HepG2 (cell line): Measurements from ENCODE around the gene MAP1B. TPM values are rescaled to one million over a fixed set of nuclear protein-coding genes. Genes with fewer than 3 reads are reported as not detected.
A peak's percentile ranks its signal among the peaks of the same experiment; 100 is the strongest.

ENCODE experiments used
- AGO1 ChIP-seq: fragments of 200-400 bp; formaldehyde crosslinking; IDR thresholded peaks from 2 replicates; pipeline ENCODE4 v1.6.1; 2017; ENCODE audit warnings: mild to moderate bottlenecking, low read depth, low read length, moderate library complexity; ENCODE audit not compliant: poor library complexity, severe bottlenecking
- AKAP8 ChIP-seq: sonication (generic); formaldehyde crosslinking; IDR thresholded peaks from 2 replicates; pipeline ENCODE4 v1.5.1; 2020; ENCODE audit warnings: mild to moderate bottlenecking, missing genetic modification reagents
- ARNT2 ChIP-seq: sonication (generic); formaldehyde crosslinking; IDR thresholded peaks from 2 replicates; pipeline ENCODE4 v1.8.0; 2022; ENCODE audit warnings: mild to moderate bottlenecking, low read depth, missing genetic modification reagents, moderate library complexity
- CBX5 ChIP-seq: sonication (generic); formaldehyde crosslinking; IDR thresholded peaks from 2 replicates; pipeline ENCODE4 v1.4.0; 2020; ENCODE audit warnings: missing genetic modification reagents, borderline replicate concordance
- CHD2 ChIP-seq: IDR thresholded peaks from 2 replicates; pipeline ENCODE4 v1.6.1; 2011; ENCODE audit warnings: low read depth, low read length, improper control_type of control experiment
- HDAC1 ChIP-seq: sonication (generic); formaldehyde crosslinking; IDR thresholded peaks from 2 replicates; pipeline ENCODE4 v1.5.1; 2020; ENCODE audit warnings: mild to moderate bottlenecking, missing genetic modification reagents
- HDAC2 ChIP-seq: sonication (generic); formaldehyde crosslinking; IDR thresholded peaks from 2 replicates; pipeline ENCODE4 v1.4.0; 2020; ENCODE audit warnings: missing genetic modification reagents
- HOXA3 ChIP-seq: sonication (generic); formaldehyde crosslinking; IDR thresholded peaks from 2 replicates; pipeline ENCODE4 v1.5.0; 2020; ENCODE audit warnings: missing genetic modification reagents
- HOXA9 ChIP-seq: sonication (generic); formaldehyde crosslinking; IDR thresholded peaks from 2 replicates; pipeline ENCODE4 v1.8.1; 2022; ENCODE audit warnings: missing genetic modification reagents, mild to moderate bottlenecking, moderate library complexity, borderline replicate concordance
- KDM1A ChIP-seq: IDR thresholded peaks from 2 replicates; pipeline ENCODE4 v1.6.1; 2016; ENCODE audit warnings: missing compliant biosample characterization
- MAZ ChIP-seq, 2 experiments: sonication (generic) in 1 of 2; formaldehyde crosslinking in 1 of 2; IDR thresholded peaks; 2 replicates each; pipeline versions ENCODE4 v1.5.0 to v1.6.1; 2012 to 2020; ENCODE audit warnings: low read depth in 2 of 2, mild to moderate bottlenecking in 2 of 2, borderline replicate concordance in 1 of 2, improper control_type of control experiment in 1 of 2, low read length in 1 of 2, missing genetic modification reagents in 1 of 2, moderate library complexity in 1 of 2
- PAX8 ChIP-seq: sonication (generic); formaldehyde crosslinking; IDR thresholded peaks from 2 replicates; pipeline ENCODE4 v1.8.0; 2022; ENCODE audit warnings: mild to moderate bottlenecking, missing genetic modification reagents, borderline replicate concordance
- POGZ ChIP-seq: sonication (generic); formaldehyde crosslinking; IDR thresholded peaks from 2 replicates; pipeline ENCODE4 v1.4.0; 2020; ENCODE audit warnings: mild to moderate bottlenecking, missing genetic modification reagents
- SP4 ChIP-seq: sonication (generic); formaldehyde crosslinking; IDR thresholded peaks from 2 replicates; pipeline ENCODE4 v1.8.1; 2023; ENCODE audit warnings: mild to moderate bottlenecking, missing genetic modification reagents
- SPEN ChIP-seq: sonication (generic); formaldehyde crosslinking; IDR thresholded peaks from 2 replicates; pipeline ENCODE4 v1.5.1; 2020; ENCODE audit warnings: low read depth, mild to moderate bottlenecking, missing genetic modification reagents
- TBX3 ChIP-seq: fragments of 450-650 bp; IDR thresholded peaks from 2 replicates; pipeline ENCODE4 v1.6.1; 2017; ENCODE audit warnings: antibody characterized with exemption, mild to moderate bottlenecking, inconsistent platforms, borderline replicate concordance
- XBP1 ChIP-seq: sonication (generic); formaldehyde crosslinking; IDR thresholded peaks from 2 replicates; pipeline ENCODE4 v1.5.0; 2020; ENCODE audit warnings: missing genetic modification reagents
- ZNF354B ChIP-seq: sonication (generic); formaldehyde crosslinking; IDR thresholded peaks from 2 replicates; pipeline ENCODE4 v1.8.0; 2022; ENCODE audit warnings: mild to moderate bottlenecking, missing genetic modification reagents
- ZNF44 ChIP-seq: sonication (generic); formaldehyde crosslinking; IDR thresholded peaks from 2 replicates; pipeline ENCODE4 v1.5.1; 2020; ENCODE audit warnings: mild to moderate bottlenecking, missing genetic modification reagents
- ZNF772 ChIP-seq: sonication (generic); formaldehyde crosslinking; IDR thresholded peaks from 2 replicates; pipeline ENCODE4 v1.5.0; 2020; ENCODE audit warnings: mild to moderate bottlenecking, missing genetic modification reagents
- polyA plus RNA-seq, 8 experiments: library from polyadenylated mRNA; depleted of rRNA in 3 of 8; stranded (reverse) in 7 of 8; unstranded in 1 of 8; fragments of >200 nt; fragmentation: Illumina TruSeq in 4 of 8; extraction: Trizol in 4 of 8; gene quantifications; 2 replicates each; pipeline versions ENCODE4 v1.2.1 to v1.2.3, GENCODE V29; 2011 to 2016; ENCODE audit warnings: low read depth in 4 of 8, missing spikeins in 1 of 8, mixed read lengths in 1 of 8; ENCODE audit not compliant: insufficient read depth in 1 of 8
- total RNA-seq, 5 experiments: library from RNA; depleted of rRNA; stranded (reverse); fragments of >200 nt; fragmentation: Illumina TruSeq; extraction: Trizol; gene quantifications; 2 replicates each; pipeline ENCODE4 v1.2.3, GENCODE V29; 2016; ENCODE audit warnings: low read depth in 1 of 5
- TF ChIP-seq, protein P1 (sequence below): sonication (generic); formaldehyde crosslinking; IDR thresholded peaks from 2 replicates; pipeline ENCODE4 v1.4.0; 2020; ENCODE audit warnings: missing genetic modification reagents
- TF ChIP-seq, protein P2 (sequence below): sonication (generic); formaldehyde crosslinking; IDR thresholded peaks from 2 replicates; pipeline ENCODE4 v1.4.0; 2020; ENCODE audit warnings: missing genetic modification reagents
- TF ChIP-seq, protein P3 (sequence below): sonication (generic); formaldehyde crosslinking; IDR thresholded peaks from 2 replicates; pipeline ENCODE4 v1.4.0; 2020; ENCODE audit warnings: missing genetic modification reagents
- TF ChIP-seq, protein P4 (sequence below): sonication (generic); formaldehyde crosslinking; IDR thresholded peaks from 2 replicates; pipeline ENCODE4 v1.8.0; 2022; ENCODE audit warnings: missing genetic modification reagents, mild to moderate bottlenecking, borderline replicate concordance

MAP1B gene
- total and polyA plus RNA-seq, 2 of the 13 experiments (the other 11 are each of a cell fraction or from before 2014, with no cell fraction given): 3.3 to 6.2 TPM

DNA sequence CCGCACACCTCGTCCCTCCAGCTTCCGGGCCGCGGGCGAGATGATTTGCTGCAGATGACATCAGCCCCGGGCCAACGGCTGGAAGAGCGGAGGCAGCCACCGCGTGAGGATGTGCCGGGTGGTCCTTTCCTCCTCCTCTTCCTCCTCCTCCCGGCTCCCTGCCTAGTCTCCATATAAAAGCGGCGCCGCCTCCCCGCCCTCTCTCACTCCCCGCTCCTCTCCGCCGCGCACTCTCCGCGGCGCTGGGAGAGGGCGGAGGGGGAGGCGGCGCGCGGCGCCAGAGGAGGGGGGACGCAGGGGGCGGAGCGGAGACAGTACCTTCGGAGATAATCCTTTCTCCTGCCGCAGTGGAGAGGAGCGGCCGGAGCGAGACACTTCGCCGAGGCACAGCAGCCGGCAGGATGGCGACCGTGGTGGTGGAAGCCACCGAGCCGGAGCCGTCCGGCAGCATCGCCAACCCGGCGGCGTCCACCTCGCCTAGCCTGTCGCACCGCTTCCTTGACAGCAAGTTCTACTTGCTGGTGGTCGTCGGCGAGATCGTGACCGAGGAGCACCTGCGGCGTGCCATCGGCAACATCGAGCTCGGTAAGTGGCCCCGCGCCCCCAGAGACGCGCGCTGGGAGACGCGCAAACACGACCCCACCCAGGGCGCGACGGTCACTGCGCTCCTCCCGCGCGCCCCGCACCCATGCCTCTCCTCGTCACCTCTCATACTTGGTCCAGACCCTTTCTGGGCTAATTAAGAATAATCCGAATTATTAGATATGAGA lies at the start of gene MAP1B (continued):
- TF ChIP-seq, protein P1, sequence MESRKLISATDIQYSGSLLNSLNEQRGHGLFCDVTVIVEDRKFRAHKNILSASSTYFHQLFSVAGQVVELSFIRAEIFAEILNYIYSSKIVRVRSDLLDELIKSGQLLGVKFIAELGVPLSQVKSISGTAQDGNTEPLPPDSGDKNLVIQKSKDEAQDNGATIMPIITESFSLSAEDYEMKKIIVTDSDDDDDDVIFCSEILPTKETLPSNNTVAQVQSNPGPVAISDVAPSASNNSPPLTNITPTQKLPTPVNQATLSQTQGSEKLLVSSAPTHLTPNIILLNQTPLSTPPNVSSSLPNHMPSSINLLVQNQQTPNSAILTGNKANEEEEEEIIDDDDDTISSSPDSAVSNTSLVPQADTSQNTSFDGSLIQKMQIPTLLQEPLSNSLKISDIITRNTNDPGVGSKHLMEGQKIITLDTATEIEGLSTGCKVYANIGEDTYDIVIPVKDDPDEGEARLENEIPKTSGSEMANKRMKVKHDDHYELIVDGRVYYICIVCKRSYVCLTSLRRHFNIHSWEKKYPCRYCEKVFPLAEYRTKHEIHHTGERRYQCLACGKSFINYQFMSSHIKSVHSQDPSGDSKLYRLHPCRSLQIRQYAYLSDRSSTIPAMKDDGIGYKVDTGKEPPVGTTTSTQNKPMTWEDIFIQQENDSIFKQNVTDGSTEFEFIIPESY: no peak
- no peak for TF ChIP-seq ZNF772
- TF ChIP-seq, protein P2, sequence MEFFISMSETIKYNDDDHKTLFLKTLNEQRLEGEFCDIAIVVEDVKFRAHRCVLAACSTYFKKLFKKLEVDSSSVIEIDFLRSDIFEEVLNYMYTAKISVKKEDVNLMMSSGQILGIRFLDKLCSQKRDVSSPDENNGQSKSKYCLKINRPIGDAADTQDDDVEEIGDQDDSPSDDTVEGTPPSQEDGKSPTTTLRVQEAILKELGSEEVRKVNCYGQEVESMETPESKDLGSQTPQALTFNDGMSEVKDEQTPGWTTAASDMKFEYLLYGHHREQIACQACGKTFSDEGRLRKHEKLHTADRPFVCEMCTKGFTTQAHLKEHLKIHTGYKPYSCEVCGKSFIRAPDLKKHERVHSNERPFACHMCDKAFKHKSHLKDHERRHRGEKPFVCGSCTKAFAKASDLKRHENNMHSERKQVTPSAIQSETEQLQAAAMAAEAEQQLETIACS: 0 out of 2 replicates have a peak, but pooled peaks have one; percentile 28
- peak; percentile 59; the same call in 1 of the 2 replicates for TF ChIP-seq POGZ
- peak; percentile 22; the same call in 1 of the 2 replicates for TF ChIP-seq HOXA3
- peak; percentile 45; the same call in 1 of the 2 replicates for TF ChIP-seq SP4 (CRISPR knock-in tag)
- TF ChIP-seq, protein P3, sequence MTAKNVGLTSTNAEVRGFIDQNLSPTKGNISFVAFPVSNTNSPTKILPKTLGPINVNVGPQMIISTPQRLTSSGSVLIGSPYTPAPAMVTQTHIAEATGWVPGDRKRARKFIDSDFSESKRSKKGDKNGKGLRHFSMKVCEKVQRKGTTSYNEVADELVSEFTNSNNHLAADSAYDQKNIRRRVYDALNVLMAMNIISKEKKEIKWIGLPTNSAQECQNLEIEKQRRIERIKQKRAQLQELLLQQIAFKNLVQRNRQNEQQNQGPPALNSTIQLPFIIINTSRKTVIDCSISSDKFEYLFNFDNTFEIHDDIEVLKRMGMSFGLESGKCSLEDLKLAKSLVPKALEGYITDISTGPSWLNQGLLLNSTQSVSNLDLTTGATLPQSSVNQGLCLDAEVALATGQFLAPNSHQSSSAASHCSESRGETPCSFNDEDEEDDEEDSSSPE (CRISPR knock-in tag): 0 out of 2 replicates have a peak, but pooled peaks have one; percentile 22
- 0 out of 2 replicates have a peak, but pooled peaks have one; percentile 12 for TF ChIP-seq HDAC2 (CRISPR knock-in tag)
- TF ChIP-seq, protein P4, sequence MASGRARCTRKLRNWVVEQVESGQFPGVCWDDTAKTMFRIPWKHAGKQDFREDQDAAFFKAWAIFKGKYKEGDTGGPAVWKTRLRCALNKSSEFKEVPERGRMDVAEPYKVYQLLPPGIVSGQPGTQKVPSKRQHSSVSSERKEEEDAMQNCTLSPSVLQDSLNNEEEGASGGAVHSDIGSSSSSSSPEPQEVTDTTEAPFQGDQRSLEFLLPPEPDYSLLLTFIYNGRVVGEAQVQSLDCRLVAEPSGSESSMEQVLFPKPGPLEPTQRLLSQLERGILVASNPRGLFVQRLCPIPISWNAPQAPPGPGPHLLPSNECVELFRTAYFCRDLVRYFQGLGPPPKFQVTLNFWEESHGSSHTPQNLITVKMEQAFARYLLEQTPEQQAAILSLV (CRISPR knock-in tag): 0 out of 2 replicates have a peak, but pooled peaks have one; percentile 1
- peak; percentile 55; the same call in 1 of the 2 replicates for TF ChIP-seq HDAC1 (CRISPR knock-in tag)
- TF ChIP-seq HOXA9 (CRISPR knock-in tag): no peak
- peak; percentile 46 for TF ChIP-seq SPEN (CRISPR knock-in tag)
- no peak for TF ChIP-seq CBX5 (CRISPR knock-in tag)
- TF ChIP-seq ARNT2 (CRISPR knock-in tag): 0 out of 2 replicates have a peak, but pooled peaks have one; percentile 17
- peak; percentile 50 for TF ChIP-seq AGO1
- no peak for TF ChIP-seq ZNF354B
- no peak for TF ChIP-seq MAZ (IDR thresholded peaks at IDR 0.05; ENCODE audit: borderline replicate concordance, low read depth, low read length)
- peak; percentile 62 for TF ChIP-seq MAZ (CRISPR knock-in tag; IDR thresholded peaks at IDR 0.05; ENCODE audit: low read depth)
- TF ChIP-seq CHD2: no peak
- no peak for TF ChIP-seq PAX8 (CRISPR knock-in tag)
- TF ChIP-seq KDM1A (CRISPR knock-in tag): no peak
- no peak for TF ChIP-seq XBP1 (CRISPR knock-in tag)
- TF ChIP-seq ZNF44 (CRISPR knock-in tag): no peak
- TF ChIP-seq AKAP8 (CRISPR knock-in tag): peak; percentile 66; the same call in 1 of the 2 replicates
- TF ChIP-seq TBX3: no peak
